ENCODE results near the gene COX10.
"Not testable (repeated sequence)": the region's sequence is repeated elsewhere in the genome, so short reads cannot be mapped to it uniquely, and the experiment has no call there.

COX10 gene

DNA sequence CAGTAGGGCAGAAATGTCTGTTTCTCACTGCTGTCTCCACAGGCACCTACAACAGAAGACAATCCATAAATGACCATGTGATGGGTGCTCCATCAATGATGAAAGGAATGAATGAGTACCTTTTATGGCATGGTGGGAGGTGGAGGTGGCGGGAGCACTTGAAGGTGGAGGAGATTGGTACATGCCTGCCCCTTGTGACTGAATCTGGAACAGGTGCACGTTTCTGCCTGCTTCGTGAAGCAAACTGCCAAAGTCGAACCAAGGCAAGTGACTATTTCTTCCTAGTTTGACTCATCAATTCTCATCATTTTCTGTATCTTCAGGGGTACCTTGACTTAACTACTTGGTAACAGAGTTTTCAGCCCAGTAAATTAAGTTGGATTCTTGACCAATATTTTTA is 141.9 kb downstream of the COX10 start:
- DNase-seq: no peak

DNA sequence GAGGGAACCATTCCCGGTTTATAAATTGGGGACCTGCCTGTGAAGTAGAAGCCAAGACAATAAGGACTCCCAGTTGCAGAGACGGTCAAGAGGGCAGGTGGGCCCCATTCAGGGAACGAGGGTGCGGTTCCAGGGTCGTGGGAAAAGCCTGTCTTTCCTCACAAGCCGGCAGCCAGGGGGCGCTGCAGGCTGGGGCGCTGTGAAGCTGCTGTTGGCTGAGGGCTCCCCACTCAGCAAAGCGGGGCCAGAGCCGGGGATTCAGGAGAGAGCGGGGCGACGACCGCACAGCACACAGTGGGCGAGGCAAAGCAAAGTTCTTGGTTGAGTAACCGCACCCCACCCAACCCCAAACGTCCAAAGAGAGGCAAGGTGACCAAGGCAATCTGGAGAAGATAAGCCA is 142.5 kb downstream of the COX10 start:
- peak; percentile 47 for DNase-seq

DNA sequence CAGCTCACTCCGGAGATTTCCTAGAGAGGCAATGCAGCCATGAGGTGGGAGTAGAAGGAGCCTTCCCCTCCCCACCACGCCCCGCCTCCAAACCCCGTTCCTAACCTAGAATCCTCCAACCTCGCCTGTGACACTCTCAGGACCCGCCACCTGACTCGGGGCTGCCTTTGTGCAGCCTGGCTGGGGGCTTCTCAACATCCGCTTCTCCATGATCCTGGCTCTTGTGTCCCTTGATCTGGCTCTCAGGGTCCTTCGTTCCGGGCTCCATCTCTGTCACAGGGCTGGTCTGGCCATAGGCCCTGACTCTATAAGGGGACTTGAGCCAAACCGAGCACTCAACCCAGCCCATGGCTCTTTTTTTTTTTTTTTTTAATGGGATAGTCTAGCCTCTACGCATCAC is 143.1 kb downstream of the COX10 start:
- no peak for DNase-seq

DNA sequence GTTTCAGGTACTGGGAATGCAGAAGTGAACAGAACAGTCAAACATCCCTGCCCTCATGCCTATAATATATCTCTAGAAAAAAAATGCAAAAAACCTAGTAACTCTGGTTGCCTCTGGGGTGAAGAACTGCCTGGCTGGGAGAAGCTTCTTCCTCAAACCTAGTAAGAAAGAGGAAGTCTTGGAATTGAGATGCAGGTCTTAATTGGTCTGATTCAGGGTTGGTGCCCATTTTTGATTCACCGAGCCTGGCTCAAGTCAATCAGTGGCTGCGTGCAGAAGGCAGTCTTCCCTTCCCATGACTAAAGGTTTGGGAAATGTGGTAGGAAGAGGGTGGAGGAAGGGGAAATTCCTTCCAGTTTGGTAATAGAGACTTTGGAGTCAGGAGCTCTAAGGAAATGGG is 145.0 kb downstream of the COX10 start:
- DNase-seq: peak; percentile 15

DNA sequence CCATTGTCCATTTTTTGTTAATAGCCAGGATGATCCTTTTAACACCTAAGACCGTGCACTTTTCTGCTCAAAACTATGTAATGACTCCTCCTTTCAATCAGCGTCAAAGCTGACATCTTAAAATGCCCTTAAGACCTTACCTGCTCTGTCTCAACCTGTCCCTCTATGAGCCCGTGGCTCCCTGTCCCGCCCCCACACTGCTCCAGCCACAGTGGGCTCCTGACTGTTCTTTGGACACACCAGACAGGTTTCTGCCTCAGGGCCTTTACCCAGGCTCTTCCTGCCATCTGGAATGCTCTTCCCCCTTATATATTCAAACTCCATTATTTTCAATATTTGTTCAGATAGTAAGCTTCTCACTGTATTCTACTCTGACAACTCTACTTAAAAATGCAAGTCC is 153.3 kb downstream of the COX10 start:
- no peak for DNase-seq

DNA sequence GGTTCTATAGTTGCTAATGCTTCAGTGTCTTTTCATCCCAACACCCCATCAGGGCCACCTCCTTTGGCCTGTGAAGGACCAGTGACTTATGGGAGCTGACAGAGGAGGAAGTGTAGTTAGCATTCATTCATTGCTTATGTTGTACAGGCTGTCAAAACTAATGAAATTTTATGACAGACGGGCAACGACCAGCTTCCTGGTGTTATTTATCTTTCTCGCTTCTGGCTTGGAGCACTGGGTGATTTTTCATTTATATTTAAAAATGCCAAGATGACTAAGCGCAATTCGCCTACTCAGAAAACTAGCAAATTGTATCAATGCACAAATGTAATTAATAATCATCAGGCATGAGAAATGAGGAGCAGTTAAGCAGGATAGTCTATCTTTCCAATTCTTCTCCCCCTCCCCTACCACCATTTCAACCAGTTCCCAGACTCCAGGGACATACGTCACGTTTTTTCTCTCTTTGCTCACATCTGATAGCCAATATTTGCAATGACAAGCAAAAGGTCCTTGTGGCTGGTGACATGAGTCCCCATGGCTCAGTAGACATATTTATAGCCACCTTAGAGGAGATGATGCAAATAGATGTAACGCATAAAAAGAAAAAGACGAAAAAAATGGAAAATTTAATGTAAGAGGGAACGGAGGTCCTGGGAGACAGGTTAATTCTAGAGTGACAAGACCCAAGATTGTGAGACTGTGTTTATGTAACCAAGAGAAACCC is 156.1 kb downstream of the COX10 start:
- DNase-seq: no peak

DNA sequence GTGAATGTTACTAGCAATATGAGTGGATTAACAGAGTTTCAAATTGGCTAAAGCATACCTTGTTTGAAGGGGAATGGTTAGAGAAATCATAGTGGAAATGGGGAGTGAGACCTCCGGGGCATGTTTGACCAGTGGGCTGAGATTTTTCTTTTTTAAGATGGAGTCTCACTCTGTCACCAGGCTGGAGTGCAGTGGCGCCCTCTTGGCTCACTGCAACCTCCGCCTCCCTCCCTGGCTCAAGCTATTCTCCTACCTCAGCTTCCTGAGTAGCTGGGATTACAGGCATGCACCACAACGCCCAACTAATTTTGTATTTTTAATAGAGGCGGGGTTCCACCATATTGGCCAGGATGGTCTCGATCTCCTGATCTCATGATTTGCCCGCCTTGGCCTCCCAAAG is 157.7 kb downstream of the COX10 start:
- no peak for DNase-seq

DNA sequence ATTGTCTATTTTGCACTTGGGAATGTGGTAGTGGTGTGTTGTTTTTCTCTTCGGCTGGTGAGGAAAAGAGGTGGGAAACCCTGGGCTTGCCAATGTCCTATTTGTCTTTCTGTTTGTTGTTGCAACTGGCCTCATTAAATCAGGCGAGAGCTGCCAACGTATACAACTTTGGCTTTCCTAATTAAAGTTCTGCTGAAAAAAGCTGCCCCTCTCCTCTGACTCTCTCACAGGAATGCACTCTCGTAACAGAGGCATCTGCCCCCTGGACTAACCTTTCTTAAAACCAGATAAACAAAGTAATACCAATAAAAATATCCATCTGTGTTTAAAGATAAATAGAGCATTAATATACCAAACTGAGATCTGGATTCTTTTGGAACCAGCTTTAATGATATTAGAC is 159.6 kb downstream of the COX10 start:
- no peak for DNase-seq

DNA sequence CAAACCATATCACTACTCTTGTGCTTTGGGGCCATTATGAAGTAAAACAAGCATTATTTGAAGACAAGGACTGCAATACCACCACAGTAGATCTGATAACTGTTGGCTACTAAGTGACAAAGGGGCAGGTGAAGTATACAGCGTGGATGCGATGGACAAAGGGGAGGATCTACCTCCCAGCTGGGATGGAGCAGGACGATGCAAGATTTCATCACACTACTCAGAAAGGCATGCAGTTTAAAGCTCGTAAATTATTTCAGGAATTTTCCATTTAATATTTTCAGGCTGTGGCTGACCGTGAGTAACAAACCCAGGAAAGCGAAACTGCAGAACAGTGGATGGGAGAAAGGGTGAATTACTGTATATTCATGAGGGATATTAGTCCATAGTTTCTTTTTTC is 161.9 kb downstream of the COX10 start:
- DNase-seq: not testable (repeated sequence)

DNA sequence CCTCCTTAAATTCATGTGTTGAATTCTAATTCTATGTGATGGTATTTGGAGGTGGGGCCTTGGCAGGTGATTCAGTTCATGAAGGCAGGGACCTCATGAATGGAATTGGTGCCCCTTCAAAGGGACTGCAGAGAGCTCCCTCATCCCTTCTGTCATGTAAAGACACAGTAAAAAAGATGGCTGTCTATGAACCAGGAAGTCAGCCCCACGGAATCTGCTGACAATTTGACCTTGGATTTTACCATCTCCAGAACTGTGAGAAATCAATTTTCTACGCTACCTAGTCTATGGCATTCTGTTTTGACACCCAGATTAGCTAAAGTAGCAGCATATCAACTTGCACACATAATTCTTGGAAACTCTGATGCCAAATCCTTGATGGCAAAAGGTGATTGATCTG is 165.7 kb downstream of the COX10 start:
- DNase-seq: not testable (repeated sequence)

DNA sequence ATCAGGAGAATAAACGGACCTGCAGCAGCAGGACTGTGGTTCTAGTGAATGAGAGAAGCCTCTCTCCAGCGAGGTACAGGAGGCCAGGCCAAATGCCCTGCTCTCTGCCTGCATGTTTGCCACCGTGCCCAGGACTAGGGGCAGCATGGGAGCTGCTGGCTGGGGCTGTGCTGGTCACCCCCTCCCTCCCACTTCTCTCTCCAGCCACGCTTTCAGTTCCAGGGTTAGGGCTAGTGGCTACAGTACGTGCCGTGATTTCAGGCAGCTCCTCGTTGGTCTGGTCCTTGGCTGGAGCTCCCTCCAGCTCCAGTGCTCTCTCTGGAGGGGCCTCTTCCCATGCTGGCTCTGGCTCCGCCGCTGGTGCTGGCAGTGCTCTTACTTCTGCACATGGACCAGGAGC is 166.7 kb downstream of the COX10 start:
- DNase-seq: not testable (repeated sequence)

DNA sequence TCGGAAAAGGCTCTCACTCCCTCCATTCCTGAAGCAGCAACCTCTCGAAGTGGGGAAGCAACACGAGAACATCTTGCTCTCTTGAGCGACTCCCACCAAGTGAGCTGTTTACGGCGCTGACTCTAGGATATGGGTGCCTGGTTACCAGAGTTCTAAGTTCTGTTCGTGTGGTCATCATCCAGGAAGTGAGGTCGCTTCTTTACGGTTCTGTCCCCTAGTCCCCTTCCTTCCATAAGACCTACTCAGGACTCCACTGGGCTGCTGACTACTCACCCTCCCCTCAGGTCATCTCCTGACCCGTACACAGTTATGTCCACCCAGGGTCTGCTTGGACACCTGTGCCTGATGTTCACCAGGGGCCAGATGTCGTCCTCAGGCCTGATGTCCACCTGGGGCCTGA is 167.5 kb downstream of the COX10 start, which contains the start of gene CDRT15:
TSS of gene CDRT15 (minus strand) at position 101 of the 400 bp plus-strand sequence. CDS start at position 72, 29 bp downstream.
- DNase-seq: not testable (repeated sequence)

DNA sequence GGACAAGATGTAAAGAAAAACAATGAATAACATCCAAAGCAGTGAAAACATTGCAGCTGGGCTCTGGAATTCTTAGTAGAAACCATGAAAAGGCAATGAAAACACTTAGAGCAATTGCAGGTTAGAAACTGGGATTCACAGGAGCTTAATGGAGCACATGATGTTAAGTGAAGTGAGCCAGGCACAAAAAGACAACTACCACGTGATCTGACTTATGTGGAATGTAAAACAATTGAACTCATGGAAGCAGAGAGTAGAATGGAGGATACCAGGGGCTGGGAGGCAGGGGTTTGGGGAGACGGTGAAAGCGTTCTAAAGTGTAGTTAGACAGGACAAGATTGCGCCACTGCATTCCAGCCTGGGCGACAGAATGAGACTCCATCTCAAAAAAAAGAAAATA is 170.0 kb downstream of the COX10 start:
- DNase-seq: not testable (repeated sequence)

DNA sequence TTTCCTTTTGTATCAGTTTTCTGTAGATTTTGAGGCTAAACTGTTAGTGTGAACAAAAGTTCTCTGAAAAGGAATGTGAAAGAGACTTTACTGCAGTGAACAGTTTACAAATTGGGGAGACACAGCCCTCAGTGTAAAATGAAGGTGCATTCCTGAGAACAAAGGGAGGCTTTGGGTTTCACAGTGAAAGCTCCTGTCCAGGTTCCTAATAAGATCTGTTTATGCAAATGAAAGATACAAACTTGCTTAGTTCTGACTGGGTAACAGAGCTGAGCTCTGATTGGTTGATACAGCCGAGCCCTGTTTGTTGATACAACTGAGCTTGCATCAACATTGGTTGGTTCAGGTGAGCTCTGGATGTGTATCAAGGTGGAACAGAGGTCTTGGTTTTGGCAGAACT is 175.7 kb downstream of the COX10 start:
- no peak for DNase-seq

DNA sequence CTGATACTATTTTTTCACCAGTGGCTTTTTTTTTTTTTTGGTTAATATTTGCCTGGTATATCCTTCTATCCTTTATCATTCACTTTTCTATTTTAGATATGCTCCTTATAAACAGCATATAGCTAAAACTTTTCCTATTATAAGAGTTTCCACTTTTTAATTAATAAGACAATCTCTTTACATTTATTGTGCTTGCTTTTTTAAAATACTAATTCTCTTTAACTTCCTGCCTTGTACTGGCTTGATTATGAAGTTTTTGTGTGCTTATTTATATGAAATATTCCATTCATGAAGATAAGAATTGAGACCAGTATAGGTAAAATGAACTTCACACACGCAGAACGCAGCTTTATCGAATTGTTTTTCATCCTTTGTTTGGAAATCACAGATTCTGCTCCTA is 176.3 kb downstream of the COX10 start:
- no peak for DNase-seq

Data from suppressor macrophage treated with lipopolysaccharide for 4 hours (primary cell).